HEK293 (cell line): ENCODE measurements around the gene MDFIC.

Experiments used
- PBX3 ChIP-seq: sonication (generic); formaldehyde crosslinking; IDR thresholded peaks from 2 replicates; pipeline ENCODE4 v1.8.1; 2022; ENCODE audit warnings: mild to moderate bottlenecking, moderate library complexity, missing genetic modification reagents
- REPIN1 ChIP-seq: fragments of 450-650 bp; formaldehyde crosslinking; IDR thresholded peaks from 2 replicates; pipeline ENCODE4 v1.5.1; 2017; ENCODE audit warnings: missing biosample characterization, missing genetic modification characterization, low read depth
- REST ChIP-seq: fragments of 450-650 bp; formaldehyde crosslinking; IDR thresholded peaks from 2 replicates; pipeline ENCODE4 v1.5.1; 2016; ENCODE audit warnings: missing biosample characterization, missing genetic modification characterization
- SP2 ChIP-seq: fragments of 450-650 bp; formaldehyde crosslinking; IDR thresholded peaks from 2 replicates; pipeline ENCODE4 v1.5.1; 2016; ENCODE audit warnings: missing biosample characterization, missing genetic modification characterization
- ZNF138 ChIP-seq: fragments of 450-650 bp; formaldehyde crosslinking; IDR thresholded peaks from 2 replicates; pipeline ENCODE4 v1.5.1; 2016; ENCODE audit warnings: missing biosample characterization, missing genetic modification characterization, borderline replicate concordance
- ZNF157 ChIP-seq: fragments of 450-650 bp; formaldehyde crosslinking; IDR thresholded peaks from 2 replicates; pipeline ENCODE4 v1.5.1; 2016; ENCODE audit warnings: missing biosample characterization, missing genetic modification characterization
- ZNF791 ChIP-seq: fragments of 450-650 bp; formaldehyde crosslinking; IDR thresholded peaks from 2 replicates; pipeline ENCODE4 v1.5.1; 2016; ENCODE audit warnings: missing biosample characterization, missing genetic modification characterization
- ZNF830 ChIP-seq: fragments of 450-650 bp; IDR thresholded peaks from 2 replicates; pipeline ENCODE4 v1.5.0; 2018; ENCODE audit warnings: missing biosample characterization, missing genetic modification characterization, low read depth, mild to moderate bottlenecking, moderate library complexity
- ZSCAN30 ChIP-seq: fragments of 450-650 bp; IDR thresholded peaks from 2 replicates; pipeline ENCODE4 v1.5.1; 2018; ENCODE audit warnings: missing biosample characterization, mild to moderate bottlenecking, missing genetic modification characterization, moderate library complexity
- TF ChIP-seq, protein P1 (sequence below): fragments of 450-650 bp; formaldehyde crosslinking; IDR thresholded peaks from 2 replicates; pipeline ENCODE4 v1.5.1; 2016; ENCODE audit warnings: missing biosample characterization, missing genetic modification characterization

DNA sequence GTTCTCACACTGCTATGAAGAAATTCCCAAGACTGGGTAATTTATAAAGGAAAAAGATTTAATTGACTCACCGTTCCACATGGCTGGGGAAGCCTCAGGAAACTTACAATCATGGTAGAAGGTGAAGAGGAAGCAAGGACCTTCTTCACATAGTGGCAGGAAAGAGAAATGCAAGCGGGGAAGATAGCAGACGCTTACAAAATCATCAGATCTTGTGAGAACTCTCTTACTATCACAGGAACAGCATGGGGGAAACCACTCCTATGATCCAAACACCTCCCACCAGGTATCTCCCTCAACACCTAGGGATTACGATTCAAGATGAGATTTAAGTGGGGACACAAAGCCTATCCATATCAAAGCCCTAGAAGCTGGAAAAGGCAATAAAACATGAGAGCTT is 130.8 kb downstream of the MDFIC start:
- TF ChIP-seq ZNF791 (tag by site-specific recombination) = no peak
- no peak for TF ChIP-seq ZSCAN30
- TF ChIP-seq, protein P1, sequence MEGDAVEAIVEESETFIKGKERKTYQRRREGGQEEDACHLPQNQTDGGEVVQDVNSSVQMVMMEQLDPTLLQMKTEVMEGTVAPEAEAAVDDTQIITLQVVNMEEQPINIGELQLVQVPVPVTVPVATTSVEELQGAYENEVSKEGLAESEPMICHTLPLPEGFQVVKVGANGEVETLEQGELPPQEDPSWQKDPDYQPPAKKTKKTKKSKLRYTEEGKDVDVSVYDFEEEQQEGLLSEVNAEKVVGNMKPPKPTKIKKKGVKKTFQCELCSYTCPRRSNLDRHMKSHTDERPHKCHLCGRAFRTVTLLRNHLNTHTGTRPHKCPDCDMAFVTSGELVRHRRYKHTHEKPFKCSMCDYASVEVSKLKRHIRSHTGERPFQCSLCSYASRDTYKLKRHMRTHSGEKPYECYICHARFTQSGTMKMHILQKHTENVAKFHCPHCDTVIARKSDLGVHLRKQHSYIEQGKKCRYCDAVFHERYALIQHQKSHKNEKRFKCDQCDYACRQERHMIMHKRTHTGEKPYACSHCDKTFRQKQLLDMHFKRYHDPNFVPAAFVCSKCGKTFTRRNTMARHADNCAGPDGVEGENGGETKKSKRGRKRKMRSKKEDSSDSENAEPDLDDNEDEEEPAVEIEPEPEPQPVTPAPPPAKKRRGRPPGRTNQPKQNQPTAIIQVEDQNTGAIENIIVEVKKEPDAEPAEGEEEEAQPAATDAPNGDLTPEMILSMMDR (tag by site-specific recombination) = no peak
- TF ChIP-seq SP2 = no peak
- TF ChIP-seq PBX3 (CRISPR knock-in tag) = no peak
- no peak for TF ChIP-seq REPIN1 (tag by site-specific recombination)
- no peak for TF ChIP-seq ZNF157 (tag by site-specific recombination)
- no peak for TF ChIP-seq ZNF138 (tag by site-specific recombination)
- no peak for TF ChIP-seq ZNF830
- TF ChIP-seq REST (tag by site-specific recombination) = no peak
